Occipital lobe (tissue), 2 donors: ENCODE measurements around the gene GPRIN2. TPM values are rescaled to one million over a fixed set of nuclear protein-coding genes. Genes with fewer than 3 reads are reported as not detected.
"Not testable (repeated sequence)": the region's sequence is repeated elsewhere in the genome, so short reads cannot be mapped to it uniquely, and the experiment has no call there.

Experiments used
- DNase-seq: peaks from one replicate; lab custom pipeline; 2025; lab: John Stamatoyannopoulos, UW
- total RNA-seq: library from RNA; depleted of rRNA; stranded (reverse); fragments of >200 nt; gene quantifications from one replicate; pipeline ENCODE4 v1.2.3, GENCODE V29; 2014

Gene GPRIN2
- total RNA-seq, 1 donor from 2014 or later: 19.3 TPM

DNA sequence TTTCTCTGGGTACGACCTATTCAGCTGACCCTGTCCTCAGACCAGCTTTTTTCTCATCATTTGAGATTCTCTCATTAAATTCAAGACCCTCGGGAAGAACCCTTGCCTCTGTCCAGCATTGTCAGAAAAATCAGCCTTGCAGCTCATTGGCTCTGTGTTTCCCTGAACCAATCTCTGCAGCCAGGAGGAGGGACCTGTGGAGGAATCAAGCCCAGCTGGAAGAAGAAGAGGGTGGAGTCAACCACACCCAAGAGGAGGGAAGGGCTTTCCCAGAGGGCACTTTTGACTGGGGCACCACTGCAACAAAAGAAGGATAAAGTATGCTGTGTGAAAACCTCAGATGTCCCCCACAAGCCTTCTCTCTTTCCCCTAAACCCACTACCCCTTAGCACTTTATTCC is 14.2 kb upstream of the GPRIN2 start:
- not testable (repeated sequence) for DNase-seq

DNA sequence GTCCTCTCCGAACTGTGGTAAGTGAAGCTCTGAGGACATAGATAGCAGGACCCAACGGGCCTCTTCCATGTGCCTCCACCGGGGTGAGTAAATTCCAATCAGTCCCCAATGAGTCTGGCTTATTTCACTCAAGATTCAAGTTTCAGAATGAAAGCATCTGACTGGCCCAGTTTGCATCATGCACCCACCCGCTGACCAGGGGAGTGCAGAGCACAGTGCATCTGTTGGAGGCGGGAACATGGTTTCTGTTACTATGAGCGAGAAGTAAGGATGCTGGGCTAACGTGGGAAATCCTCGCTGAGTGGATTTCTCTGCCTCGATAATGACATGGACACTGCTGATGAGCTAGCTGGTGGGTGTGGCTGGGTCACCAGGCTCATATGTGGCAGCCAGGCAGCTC is 10.7 kb upstream of the GPRIN2 start:
- DNase-seq: not testable (repeated sequence)

DNA sequence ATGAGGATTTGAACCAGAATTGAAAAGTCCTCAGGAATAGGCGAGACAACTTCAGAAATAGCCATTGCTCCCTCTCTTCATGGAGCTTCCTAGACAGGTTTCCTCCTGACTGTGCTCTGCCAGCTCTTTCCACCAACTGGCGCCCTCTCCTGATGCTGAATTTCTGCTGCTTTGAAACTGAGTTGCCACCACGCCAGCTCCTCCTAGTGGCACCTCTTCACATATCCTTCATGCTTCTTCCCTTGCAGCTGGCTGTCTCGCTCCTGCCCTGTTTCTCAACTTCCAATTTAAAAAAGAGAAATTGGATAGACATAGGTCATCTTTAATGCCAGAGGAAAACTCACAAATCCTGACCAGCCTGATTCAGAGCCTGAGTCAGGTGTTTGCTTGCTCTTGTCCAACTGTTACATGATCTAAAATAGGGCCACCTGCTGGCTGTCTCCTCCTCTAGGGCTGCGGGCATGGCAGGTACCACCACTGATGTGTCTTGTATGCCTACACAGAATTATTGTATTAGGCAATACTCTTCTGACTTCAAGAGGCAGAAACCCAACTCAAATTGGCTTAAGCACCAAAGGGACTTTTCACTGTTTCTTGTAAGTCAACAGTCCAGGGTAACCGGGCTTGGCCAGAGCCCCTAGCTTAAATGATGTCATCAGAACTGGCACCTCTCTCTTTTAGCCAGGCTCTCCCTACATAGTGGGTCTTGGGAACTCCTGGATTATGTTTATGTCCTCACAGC is 9.3 kb upstream of the GPRIN2 start:
- peak; percentile 64 for DNase-seq

DNA sequence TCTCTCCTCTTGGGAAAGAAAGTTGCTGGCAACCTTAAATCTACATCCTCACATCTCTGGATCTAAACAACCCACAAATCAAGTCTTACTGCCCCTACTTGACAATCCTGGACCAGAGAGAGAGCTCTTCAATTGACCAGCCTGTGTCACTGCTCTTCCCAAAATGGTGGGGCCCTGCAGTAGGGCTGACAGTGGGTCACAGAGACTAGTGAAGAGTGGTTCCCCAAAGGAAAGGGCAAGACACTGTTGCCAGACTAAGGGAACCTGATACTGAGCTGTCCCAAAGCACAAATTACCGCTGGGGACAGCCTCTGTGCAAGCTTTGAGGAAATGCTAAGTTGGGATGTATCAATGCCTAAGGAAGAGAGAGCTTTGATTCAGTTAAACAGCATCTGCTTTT is 4.5 kb upstream of the GPRIN2 start:
- DNase-seq: no peak

DNA sequence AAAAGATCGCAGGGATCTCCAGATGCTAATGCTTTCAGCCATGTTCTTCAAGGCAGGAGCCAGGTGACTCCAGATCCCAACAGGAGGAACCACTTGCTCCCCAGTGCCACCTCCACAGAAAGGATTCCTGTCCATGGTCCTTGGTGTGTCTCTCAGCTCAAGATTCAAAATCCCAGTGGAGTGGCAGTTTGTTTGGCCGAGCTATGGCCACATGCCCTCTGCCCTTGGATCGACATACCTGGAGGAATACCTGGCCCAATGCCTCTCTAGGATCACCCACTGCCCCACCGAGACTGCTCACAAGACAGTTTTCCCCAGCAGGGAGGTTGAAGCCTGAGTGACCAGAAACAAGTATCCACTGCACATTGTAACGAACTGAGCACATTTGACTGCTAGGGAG is 3.9 kb upstream of the GPRIN2 start:
- no peak for DNase-seq

DNA sequence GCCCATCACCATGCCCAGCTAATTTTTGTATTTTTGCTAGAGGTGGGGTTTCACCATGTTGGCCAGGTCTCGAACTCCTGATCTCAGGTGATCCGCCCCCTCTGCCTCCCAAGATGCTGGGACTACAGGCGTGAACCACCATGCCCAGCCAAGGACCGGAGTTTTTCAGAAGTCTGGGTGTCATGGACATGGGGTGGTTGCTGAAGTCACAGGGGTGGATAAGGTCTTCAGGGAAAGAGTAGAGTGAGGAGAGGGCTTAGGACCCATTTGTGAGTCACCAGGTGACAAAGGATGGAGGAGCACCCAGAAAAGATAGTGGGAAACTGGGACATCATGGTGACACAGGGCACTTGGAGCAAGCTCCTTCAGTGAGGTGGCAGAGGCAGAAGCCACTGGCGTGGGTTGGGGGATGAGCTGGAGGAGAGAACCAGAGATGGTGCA is 2.8 kb upstream of the GPRIN2 start:
- no peak for DNase-seq

DNA sequence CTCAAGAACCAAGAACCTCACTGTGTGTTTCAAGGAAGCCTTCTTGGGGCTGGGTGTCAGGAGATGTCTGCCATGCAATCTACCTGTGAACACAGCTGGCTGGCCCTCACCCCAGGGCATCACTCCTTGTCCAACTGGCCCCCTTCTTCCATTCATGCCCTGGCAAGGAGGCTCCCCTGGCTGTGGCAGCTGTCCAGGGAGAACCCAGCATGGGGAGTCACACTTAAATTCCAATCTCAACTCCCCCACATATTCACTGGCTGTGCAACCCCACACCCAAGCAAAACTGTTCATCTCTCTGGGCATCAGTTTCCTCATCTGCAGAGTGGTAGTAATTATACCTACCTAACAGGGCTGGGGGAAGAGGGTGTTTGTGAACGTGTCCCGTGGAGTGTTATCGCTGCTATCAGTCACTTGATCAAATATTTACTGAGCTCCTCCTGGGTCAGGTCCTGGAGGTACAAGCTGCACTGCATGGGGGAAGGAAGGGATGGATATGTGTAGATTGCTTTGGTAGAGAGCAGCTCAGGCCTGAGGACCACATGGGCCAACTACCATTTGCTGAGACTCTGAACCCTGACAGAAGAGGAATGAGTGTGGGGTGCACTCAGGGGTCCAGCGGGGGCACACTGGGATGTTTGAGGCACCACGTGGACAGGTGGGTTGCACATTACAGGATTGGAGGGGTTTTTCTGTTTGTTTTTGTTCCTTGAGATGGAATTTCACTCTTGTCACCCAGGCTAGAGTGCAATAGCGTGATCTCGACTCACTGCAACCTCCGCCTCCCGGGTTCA is 2.1 kb upstream of the GPRIN2 start:
- no peak for DNase-seq

DNA sequence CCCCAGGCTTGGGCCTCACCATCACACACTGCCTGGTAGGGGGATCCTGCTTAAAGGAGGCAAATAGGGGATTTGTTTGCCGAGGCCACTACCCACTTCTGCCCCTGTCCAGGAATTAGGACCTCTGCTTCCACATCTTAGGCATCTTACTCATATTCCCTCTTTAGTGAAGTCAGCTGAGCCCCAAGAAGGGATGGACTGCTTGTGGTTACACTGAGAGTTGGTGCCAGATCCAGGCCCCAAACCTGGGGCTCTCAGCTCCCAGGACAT is 1.6 kb upstream of the GPRIN2 start:
- DNase-seq: no peak

DNA sequence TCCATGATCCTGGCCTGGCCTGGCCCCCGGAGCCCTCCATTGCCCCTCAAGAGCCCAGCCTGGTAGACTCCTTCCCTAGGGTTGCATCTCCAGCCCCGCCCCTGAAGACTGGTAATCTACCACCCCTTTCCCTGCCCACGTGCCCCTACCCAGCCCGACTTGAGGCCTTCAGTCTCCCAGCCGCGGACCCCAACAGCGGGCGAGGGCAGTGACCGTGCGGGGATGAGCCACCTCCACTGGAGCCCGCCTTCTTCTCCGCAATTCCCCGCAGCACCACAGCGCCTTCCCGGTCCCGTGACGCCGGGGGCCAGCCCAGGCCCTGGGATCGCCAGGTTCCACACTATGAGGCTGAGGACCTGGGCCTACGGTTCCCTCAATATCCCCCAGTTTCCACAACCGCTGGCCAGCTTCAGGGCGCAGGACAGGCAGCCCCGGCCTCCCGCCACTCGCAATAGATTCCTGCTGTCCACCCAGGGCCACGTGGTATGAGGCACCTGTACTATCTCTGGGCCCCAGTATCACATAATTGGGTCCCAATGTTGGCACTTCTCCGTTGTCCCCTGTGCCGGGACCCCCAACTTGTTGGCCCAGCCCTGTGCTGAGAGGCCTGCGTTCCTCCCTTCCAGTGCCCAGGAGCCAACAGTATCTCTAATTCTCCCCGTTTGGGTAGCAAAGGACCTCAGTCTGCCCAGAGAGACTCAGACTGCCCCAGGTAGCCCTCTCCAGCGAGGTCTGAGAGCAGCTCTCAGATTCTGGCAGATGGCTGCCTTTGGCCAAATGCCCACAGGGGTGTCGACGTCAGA is 1.1 kb upstream of the GPRIN2 start:
- DNase-seq: no peak

DNA sequence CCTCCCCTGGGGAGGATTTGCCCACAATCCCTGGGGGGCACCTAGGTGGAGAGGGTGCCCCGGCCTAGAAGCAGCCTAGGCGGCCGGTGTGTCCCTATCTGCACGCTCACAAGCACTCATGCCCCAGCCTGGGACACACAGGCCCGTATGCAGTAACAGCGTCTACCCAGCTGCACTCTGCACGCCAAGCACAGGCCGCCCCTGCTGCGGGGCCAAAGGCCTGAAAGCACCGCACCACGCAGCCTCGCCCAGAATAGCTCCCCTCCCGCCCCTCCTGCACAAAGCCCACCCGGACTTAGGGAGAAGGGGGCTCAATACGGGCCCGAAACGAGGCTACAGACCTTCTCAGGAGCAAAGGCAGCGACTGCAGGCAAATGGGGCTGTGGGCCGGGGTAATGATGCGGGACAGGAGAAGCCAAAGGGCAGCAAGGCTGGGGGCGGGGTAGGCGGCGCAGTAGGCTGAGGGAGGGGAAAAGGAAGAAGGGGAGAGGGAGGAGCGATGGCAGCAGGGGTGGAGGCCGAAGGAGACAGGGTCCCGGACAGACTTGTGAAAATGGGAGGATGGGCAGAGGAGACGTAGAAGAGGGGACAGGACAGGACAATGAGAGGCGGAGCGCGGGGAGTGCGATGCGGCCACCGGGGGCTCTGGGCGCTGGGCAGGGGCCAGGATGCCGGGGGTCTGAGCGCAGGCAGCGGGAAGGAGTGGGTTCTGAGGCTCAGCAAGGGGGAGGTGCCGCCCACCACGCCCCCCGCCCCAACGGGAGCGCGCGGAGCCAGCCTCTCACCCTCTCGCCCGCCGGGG is 544 bp downstream of the GPRIN2 start:
- DNase-seq: no peak

DNA sequence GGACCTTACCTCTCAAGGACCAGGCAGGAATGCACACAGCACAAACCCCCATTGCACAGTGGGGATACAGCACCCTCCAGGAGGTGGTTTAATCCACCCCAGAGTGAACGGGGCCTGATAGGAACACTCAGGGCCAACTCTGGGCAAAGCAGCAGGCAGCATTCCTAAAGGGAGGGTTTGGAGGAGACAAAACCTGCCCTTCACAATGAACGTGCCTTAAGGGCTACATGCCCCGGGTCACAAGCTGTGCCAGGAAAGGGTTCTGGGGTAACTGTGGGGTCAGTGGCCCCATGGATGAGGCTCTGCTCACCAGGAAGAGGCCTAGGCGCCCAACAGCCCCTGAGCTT is 1.1 kb downstream of the GPRIN2 start:
- no peak for DNase-seq

DNA sequence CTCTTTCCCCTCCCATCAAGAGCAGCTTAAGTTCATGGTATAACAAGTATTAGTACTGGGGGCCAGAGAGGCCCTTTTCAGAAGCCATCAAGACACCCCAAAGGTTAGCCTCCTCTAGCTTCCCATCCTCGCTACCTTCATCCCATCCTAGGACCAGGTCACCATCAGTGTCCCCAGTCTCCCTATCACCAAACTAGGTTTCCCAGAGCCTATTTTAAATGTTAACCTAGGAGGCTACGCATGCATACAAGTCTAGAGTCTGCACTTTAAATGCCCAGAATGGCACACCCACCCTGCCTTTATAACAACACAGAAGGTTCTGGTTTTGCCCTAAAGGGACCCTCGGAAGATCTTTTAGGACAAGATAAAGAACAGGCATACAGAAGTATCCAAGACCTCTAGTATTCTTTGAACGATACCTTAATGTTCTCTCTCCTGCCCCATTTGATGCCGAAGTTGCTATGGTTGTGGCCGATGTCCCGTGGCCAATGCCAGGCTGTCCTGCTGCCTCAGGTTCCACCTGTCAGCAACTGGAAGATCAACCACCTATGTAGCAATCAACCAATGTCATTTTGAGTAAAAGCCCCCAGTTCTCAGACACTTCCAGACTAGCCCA is 2.2 kb downstream of the GPRIN2 start:
- DNase-seq: no peak

DNA sequence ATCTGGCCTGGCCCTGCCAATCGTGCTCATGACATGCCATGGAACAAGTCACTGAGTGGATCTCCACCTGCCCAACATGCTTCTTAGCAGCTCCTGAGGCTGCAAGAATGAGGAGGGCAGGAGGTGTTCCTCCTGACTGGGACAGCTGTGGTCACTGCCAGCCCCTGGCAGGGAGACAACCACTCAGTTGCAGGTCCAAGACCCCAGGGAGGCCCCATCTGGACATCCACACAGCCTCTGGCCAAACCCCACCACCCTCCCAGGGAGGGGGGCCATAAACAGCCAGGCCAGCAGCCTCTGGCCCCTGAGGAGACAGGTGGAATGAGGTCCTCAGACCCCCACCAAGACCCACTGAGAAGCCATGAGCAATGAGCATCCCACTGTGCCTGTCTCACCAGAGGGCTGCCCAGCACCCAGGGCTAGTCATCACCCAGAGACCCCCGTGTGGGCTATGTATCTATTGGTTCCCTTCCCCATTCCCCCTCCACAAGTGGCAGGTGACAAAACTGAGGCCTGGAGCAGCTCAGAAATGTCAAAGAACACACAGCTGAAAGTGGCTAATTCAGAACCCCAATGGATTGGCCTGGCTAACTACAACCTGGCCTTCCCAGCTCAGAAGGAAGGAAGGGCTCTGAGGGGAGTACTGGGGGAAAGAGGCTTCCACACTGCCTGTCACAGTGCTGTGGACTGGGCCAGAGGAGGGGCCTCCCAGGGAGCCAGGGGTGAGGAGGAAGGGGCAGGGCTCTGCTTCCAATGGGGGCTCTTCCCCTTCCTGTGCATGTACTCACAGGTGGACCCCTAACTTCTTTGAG is 3.0 kb downstream of the GPRIN2 start:
- no peak for DNase-seq

DNA sequence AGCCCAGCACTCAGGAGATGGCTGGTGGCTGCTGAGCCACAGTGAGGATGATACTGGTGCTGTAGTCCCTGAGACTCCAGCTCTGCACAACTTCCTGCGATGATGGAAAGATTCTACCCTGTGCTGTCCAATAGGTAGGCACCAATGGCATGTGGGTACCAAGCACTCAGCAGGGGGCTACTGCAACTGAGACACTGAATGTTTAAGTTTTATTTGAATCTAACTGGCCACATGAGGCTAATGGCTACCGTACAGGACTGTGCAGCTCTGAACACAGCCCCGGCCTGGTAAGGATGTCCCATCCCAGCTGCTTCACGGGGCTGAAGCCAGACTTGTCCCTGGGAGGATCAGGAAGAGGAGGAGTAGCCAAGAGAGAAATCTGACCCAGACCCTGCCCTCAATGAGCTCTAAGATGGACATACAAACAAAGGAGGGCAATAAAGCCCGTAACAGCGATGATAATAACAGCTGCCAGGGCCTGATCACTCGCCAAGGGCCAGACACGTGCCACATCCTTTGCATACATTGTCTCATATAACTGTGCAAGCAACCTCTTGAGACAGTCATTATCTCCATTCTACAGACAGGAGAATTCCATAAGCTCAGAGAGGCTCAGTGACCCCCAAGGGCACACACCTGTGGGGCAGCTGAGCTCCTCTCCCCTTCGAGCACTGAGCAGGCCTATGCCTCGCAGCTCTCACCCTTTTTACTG is 3.8 kb downstream of the GPRIN2 start:
- DNase-seq: no peak

DNA sequence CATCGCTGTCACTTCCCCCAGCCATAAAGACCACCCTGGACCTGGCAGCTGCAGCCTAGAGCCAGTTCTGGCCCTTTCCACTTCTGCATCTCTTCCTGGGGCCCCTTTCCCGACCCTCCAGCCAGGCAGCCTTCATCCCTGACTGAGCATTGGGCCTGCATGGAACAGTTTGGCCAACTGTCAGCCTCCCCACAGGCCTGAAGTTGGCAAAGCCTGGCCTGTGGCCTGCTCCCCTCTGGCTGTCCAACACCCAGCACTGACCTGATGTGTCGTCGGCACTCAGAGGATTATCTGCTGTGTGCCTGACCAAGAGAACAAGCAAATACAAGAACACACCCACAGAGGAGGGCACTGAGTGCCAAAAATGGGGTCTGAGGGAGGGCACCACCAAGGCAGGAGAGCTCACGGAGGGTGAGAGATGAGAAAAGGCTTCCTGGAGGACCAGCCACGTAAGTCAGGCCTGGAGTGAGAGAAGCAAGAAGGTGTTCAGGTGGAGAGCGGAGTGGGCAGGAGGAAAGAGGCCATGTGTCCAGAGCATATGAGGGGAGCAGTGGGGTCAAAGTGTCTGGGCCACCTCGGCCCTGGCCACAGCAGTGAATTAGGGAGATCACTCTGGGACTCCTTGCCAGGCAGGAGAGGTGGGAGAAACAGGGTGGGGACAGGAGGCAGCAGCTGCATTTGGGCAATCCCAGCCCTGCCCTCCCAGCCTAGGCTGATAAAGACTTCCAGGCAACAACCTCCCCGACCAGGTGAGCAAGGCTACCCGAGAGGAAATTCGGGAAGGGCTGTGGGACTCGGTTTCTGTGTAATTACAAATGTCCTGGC is 4.5 kb downstream of the GPRIN2 start:
- no peak for DNase-seq

DNA sequence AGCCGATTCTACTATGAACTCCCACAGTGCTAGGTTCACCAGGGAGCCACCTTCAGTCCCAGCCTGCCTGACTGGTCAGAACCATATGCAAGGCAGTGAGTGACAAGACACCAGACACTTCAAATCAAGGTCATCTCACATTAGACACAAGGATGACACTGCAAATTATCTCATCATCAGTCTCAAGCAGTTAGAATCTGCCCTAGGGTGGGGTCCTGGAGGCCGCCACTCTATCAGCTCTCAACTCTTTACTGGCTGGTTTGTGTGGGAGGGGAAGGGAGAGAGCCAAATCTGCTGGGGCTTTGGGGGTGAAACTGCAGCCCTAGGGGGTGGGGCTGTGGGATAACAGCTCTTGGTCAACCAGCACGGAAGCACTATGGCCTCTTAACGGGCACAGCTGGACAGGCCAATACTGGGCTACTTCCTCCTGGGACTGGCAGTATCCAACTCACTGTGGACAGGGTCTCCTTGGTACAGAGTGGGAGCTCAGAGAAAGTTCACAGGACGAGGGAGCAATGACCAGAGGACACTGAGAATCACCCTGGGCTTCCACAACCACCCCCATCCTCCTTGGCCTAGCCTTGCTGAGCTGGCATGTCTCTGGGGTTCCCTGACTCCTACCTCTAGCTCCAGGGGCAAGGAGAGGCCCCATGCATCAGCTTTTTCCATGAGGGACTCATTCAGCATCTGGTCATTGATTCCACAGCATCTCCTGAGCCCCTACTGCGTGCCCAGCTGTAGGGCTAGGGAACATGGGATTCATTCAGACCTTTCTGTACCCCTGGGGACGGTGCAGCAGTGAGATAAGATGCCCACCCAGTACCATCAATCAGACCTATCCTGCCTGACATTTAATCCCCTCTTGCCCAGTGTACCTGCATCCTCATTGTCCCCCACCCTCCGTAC is 5.4 kb downstream of the GPRIN2 start:
- DNase-seq: no peak

DNA sequence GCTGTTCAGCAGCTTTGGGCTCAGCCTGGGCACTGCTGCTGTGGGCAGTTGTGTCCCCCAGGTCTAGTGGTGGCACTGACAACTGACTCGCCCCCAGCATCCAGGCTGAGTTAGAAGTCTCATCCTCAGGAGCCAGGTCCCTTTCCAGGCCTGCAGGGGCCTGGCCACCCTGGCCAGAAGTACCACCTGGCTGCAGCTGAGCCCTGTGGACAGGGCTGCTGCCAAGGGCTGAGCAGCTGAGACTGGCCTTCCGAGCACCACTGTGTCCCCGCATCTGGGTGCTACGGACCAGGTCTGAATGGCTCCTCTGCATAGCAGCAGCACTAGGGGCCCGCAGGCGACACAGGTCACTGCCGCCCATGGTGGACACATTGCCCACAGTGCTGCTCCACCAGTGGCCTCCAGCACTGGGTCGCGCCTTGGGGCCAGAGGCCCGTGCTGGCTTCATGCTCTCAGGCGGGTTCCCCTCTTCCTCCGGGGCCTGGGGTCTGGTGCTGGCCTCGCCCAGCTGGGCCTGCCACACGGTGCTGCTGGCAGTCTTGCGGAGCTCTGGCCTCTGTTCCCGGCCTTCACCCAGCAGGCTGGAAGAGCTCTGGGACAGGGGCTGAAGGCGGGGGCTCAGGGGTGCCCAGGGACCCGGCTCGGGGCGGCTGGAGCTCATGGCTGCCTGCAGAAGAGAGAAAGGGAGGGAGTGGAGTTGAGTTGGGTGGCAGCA is 6.2 kb downstream of the GPRIN2 start:
- DNase-seq: no peak
